AG09309 (cell line): ENCODE data around the gene CAMK2N2.

ENCODE experiments used
- DNase-seq: peaks from one replicate; pipeline ENCODE4 v3.0.0-alpha.2; 2010; ENCODE audit warnings: low read depth
- H3K4me3 ChIP-seq: 2 replicates; pipeline ENCODE4 v1.5.1; 2011; ENCODE audit warnings: mild to moderate bottlenecking, low read depth, low read length, moderate library complexity; ENCODE audit not compliant: control insufficient read depth
- CTCF ChIP-seq: IDR thresholded peaks from 2 replicates; pipeline ENCODE4 v1.5.1; 2011; ENCODE audit warnings: mild to moderate bottlenecking, low read depth, low read length, inconsistent platforms; ENCODE audit not compliant: insufficient read depth, control insufficient read depth; ENCODE audit errors: missing control alignments

CAMK2N2 gene

GRCh38 chr3:184237211-184237610, 24.1 kb downstream of the CAMK2N2 start:
- no peak overlapping the region for H3K4me3 ChIP-seq
- no peak for DNase-seq
- TF ChIP-seq CTCF = no peak

GRCh38 chr3:184236636-184237035, 24.7 kb downstream of the CAMK2N2 start:
- no peak overlapping the region for H3K4me3 ChIP-seq
- DNase-seq = no peak
- no peak for TF ChIP-seq CTCF

- DNase-seq = no peak
- H3K4me3 ChIP-seq = no peak overlapping the region
- TF ChIP-seq CTCF = no peak
These were observed 25.3 kb downstream of the CAMK2N2 start for GRCh38 chr3:184236033-184236410.

- no peak for DNase-seq
- no peak for TF ChIP-seq CTCF
- no peak overlapping the region for H3K4me3 ChIP-seq
These were observed 25.8 kb downstream of the CAMK2N2 start for GRCh38 chr3:184235381-184236032.

DNA sequence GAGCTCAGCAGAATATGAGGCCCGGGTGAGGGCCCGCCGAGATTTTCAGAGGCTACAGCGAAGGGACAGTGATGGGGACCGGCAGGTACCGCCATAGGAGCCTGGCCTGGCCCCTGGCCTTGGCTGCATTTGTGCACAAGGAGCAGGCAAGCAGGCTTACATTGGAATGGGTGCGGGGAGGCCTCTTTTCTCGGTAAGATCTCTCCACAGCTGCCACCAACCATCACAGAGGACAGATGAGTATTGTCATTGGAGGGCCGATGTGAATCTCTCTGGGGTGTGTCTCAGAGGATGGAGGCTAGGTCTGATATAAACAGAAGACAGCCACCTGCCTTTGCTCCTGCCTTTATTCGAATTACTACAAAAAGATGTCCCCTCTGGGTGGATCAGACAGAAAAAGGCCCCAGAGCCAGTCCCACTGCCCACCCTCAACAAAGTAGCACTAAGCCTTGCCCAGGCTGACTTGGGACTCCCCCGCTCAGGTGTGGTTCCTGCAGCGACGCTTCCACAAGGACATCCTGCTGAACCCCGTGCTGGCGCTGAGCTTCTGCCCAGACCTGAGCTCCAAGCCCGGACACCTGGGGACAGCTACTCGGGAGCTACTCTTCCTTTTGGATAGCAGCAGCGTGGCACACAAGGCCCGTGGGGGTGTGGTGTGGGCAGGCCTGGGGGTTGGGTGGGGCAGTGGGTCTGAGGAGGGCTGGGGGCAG, 26.5 kb downstream of the CAMK2N2 start:
- TF ChIP-seq CTCF = no peak
- H3K4me3 ChIP-seq = no peak overlapping the region
- DNase-seq = no peak

- DNase-seq = peak; percentile 45
- no peak for TF ChIP-seq CTCF
- H3K4me3 ChIP-seq = no peak overlapping the region
These were observed 27.1 kb downstream of the CAMK2N2 start for GRCh38 chr3:184234224-184234623.
